Esophagus squamous epithelium (tissue), 5 donors: ENCODE measurements around the gene PYGL. TPM values are rescaled to one million over a fixed set of nuclear protein-coding genes. Genes with fewer than 3 reads are reported as not detected.
"Not testable (repeated sequence)": the region's sequence is repeated elsewhere in the genome, so short reads cannot be mapped to it uniquely, and the experiment has no call there.

Source experiments
- DNase-seq: peaks from one replicate; lab custom pipeline; 2025; lab: John Stamatoyannopoulos, UW
- H3K27ac ChIP-seq, 4 donors: fragments of 200-600 bp; sonication (generic); one replicate each; pipeline ENCODE4 v1.5.1; 2016 to 2019; ENCODE audit warnings: mild to moderate bottlenecking in 1 of 4
- H3K27me3 ChIP-seq, 4 donors: fragments of 200-600 bp; sonication (generic); 1 replicate in 3 of 4; 2 replicates in 1 of 4; pipeline versions ENCODE4 v1.5.1 to v1.6.0; 2017 to 2021; ENCODE audit warnings: antibody characterized with exemption in 1 of 4
- H3K36me3 ChIP-seq, 3 donors: fragments of 200-600 bp; sonication (generic); one replicate each; pipeline ENCODE4 v1.5.1; 2016 to 2019
- H3K4me1 ChIP-seq, 3 donors: fragments of 200-600 bp; sonication (generic); one replicate each; pipeline ENCODE4 v1.5.1; 2017 to 2019
- H3K4me3 ChIP-seq, 4 donors: fragments of 200-600 bp; sonication (generic); 1 replicate in 3 of 4; 2 replicates in 1 of 4; pipeline ENCODE4 v1.5.1; 2016 to 2019; ENCODE audit warnings: mild to moderate bottlenecking in 2 of 4, moderate library complexity in 1 of 4
- H3K9me3 ChIP-seq, 3 donors: fragments of 200-600 bp; sonication (generic); one replicate each; pipeline ENCODE4 v1.5.1; 2016 to 2019
- CTCF ChIP-seq, 6 experiments: fragments of 450-650 bp in 4 of 6; fragments of 200-600 bp in 2 of 6; sonication (generic) in 2 of 6; IDR thresholded peaks; one replicate each; pipeline ENCODE4 v1.5.1; 2016 to 2019; ENCODE audit warnings: antibody characterized with exemption in 6 of 6, mild to moderate bottlenecking in 4 of 6, moderate library complexity in 4 of 6
- POLR2A ChIP-seq, 4 donors: fragments of 450-650 bp; IDR thresholded peaks; one replicate each; pipeline ENCODE4 v1.6.1; 2017; ENCODE audit warnings: antibody characterized with exemption in 4 of 4, mild to moderate bottlenecking in 4 of 4, moderate library complexity in 3 of 4
- WGBS, 2 donors: methylation state at CpG; one replicate each; pipeline ENCODE4 v1.1.5; 2018; 5-methylcytosine and 5-hydroxymethylcytosine counted together
- intact Hi-C: fragments of 100-400 bp; cut with DNase I; formaldehyde crosslinking; loops from one replicate; pipeline ENCODE4 v1.15.0; 2022
- total RNA-seq, 4 donors: library from RNA; depleted of rRNA; stranded (reverse); fragments of >200 nt; gene quantifications; one replicate each; pipeline ENCODE4 v1.1.0, GENCODE V29; 2016
- donor health status: DM: yes; HTN: yes; CAD: no.

The PYGL gene
- total RNA-seq, 4 donors from 2014 or later = 69.7 to 158 (median 91.0) TPM

- DNase-seq = no peak
- Histone ChIP-seq H3K9me3 (no peaks in the 10 kb centered on the region), H3K27me3 (no peaks in the 10 kb centered on the region), H3K4me3 (no peak overlapping the region), H3K4me1 (no peaks in the 10 kb centered on the region), H3K36me3 (peaks cover 0 to 94% (median 4%) of the 10 kb centered on the region in 3 donors), H3K27ac (no peak overlapping the region)
- intact Hi-C loops = no loop called here
- WGBS, 2 donors = 85 to 86% methylated on average over 2 of the region's 2 CpGs
- no peak for TF ChIP-seq POLR2A (IDR thresholded peaks at IDR 0.05)
- no peak for TF ChIP-seq CTCF (IDR thresholded peaks at IDR 0.05)
Measured at GRCh38 chr14:50922803-50923202, 21.5 kb downstream of the PYGL start.

GRCh38 chr14:50920482-50921230 lies 23.6 kb downstream of the PYGL start:
- TF ChIP-seq CTCF (IDR thresholded peaks at IDR 0.05) (no peak), POLR2A (IDR thresholded peaks at IDR 0.05) (no peak)
- Histone ChIP-seq H3K27me3 (no peaks in the 10 kb centered on the region), H3K4me3 (no peak overlapping the region), H3K27ac (no peak overlapping the region), H3K36me3 (peaks cover 5 to 98% (median 13%) of the 10 kb centered on the region in 3 donors), H3K4me1 (no peaks in the 10 kb centered on the region), H3K9me3 (no peaks in the 10 kb centered on the region)
- WGBS, 2 donors = 80 to 88% methylated on average over 7 of the region's 9 CpGs
- DNase-seq = no peak
- intact Hi-C loops = no loop called here

- H3K9me3 ChIP-seq, H3K4me3 ChIP-seq, H3K27me3 ChIP-seq, intact Hi-C loops, H3K27ac ChIP-seq, DNase-seq, H3K4me1 ChIP-seq: not testable (repeated sequence)
- WGBS, 2 donors = 73 to 100% methylated on average over 5 of the region's 5 CpGs
- peaks cover 7 to 100% (median 13%) of the 10 kb centered on the region in 3 donors for H3K36me3 ChIP-seq
Measured at GRCh38 chr14:50919524-50919923, 24.8 kb downstream of the PYGL start.

- WGBS, 2 donors = 87 to 88% methylated on average over 4 to 6 of the region's 6 CpGs
- Histone ChIP-seq H3K4me1 (no peaks in the 10 kb centered on the region), H3K36me3 (peaks cover 7 to 100% (median 16%) of the 10 kb centered on the region in 3 donors), H3K4me3 (no peak overlapping the region), H3K27me3 (no peaks in the 10 kb centered on the region), H3K27ac (no peak overlapping the region), H3K9me3 (no peaks in the 10 kb centered on the region)
- intact Hi-C loops = no loop called here
- no peak for DNase-seq
- no peak for TF ChIP-seq CTCF (IDR thresholded peaks at IDR 0.05)
- TF ChIP-seq POLR2A (IDR thresholded peaks at IDR 0.05) = no peak
Measured at GRCh38 chr14:50917449-50917848, 26.8 kb downstream of the PYGL start.

- no peak for DNase-seq
- Histone ChIP-seq H3K9me3 (no peaks in the 10 kb centered on the region), H3K27me3 (no peaks in the 10 kb centered on the region), H3K4me1 (no peaks in the 10 kb centered on the region), H3K36me3 (peaks cover 3 to 100% (median 24%) of the 10 kb centered on the region in 3 donors), H3K27ac (no peak overlapping the region), H3K4me3 (no peak overlapping the region)
- intact Hi-C loops = no loop called here
- 65 to 74% methylated on average over 5 of the region's 5 CpGs for whole genome bisulfite sequencing, 2 donors
- TF ChIP-seq POLR2A (IDR thresholded peaks at IDR 0.05) (no peak), CTCF (IDR thresholded peaks at IDR 0.05) (no peak)
Measured at GRCh38 chr14:50910495-50911420, 33.5 kb downstream of the PYGL start.
